Mammary epithelial cell (primary cell): ENCODE results near the gene SLC36A1.

Source experiments
- EZH2 ChIP-seq: IDR thresholded peaks from 2 replicates; pipeline ENCODE4 v1.6.1; 2012; ENCODE audit warnings: low read length, inconsistent platforms, borderline replicate concordance
- TF ChIP-seq, protein P1 (sequence below), 2 donors: IDR thresholded peaks in 1 of 2; conservative IDR thresholded peaks in 1 of 2; 2 replicates each; pipeline ENCODE4 v1.5.1; 2011 to 2012; ENCODE audit warnings: inconsistent platforms in 2 of 2, low read length in 2 of 2, mild to moderate bottlenecking in 2 of 2, control low read depth in 1 of 2, low read depth in 1 of 2; ENCODE audit not compliant: insufficient read depth in 1 of 2; ENCODE audit errors: extremely low read depth in 1 of 2

DNA sequence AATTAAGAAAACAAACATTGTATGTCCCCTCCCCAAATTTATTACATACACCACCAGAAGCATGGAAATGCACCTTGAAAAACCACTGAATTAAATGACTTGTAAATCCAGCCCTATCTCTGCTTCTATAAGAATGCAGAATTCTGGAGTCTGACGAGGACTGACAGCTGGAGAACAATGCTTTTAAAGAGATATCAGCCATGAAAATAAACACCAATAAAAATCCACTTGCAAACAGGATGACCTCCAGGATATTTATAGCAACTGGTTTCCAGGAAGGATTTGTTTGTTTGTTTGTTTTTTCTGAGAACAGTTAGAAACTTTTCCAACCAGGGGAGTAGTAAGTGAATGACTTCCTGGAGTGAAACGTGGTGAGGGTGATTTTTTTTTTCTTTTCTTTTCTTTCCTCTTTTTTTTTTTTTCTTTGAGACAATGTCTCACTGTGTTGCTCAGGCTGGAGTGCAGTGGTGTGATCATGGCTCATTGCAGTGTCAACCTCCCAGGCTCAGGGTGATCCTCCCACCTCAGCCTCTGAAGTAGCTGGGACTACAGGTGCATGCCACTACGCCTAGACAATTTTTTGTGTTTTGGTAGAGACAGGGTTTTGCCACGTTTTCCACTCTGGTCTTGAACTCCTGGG lies 38.7 kb upstream of the SLC36A1 start:
- TF ChIP-seq, protein P1, sequence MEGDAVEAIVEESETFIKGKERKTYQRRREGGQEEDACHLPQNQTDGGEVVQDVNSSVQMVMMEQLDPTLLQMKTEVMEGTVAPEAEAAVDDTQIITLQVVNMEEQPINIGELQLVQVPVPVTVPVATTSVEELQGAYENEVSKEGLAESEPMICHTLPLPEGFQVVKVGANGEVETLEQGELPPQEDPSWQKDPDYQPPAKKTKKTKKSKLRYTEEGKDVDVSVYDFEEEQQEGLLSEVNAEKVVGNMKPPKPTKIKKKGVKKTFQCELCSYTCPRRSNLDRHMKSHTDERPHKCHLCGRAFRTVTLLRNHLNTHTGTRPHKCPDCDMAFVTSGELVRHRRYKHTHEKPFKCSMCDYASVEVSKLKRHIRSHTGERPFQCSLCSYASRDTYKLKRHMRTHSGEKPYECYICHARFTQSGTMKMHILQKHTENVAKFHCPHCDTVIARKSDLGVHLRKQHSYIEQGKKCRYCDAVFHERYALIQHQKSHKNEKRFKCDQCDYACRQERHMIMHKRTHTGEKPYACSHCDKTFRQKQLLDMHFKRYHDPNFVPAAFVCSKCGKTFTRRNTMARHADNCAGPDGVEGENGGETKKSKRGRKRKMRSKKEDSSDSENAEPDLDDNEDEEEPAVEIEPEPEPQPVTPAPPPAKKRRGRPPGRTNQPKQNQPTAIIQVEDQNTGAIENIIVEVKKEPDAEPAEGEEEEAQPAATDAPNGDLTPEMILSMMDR (conservative IDR thresholded peaks at IDR 0.05 in 1 of 2, IDR thresholded peaks at IDR 0.05 in 1 of 2; ENCODE audit: extremely low read depth in 1 of 2, insufficient read depth in 1 of 2, low read depth in 1 of 2, low read length in 2 of 2) = no peak
- no peak for TF ChIP-seq EZH2
